Heart right ventricle (tissue), 16 donors: ENCODE data around the gene SCGB3A2. TPM values are rescaled to one million over a fixed set of nuclear protein-coding genes. Genes with fewer than 3 reads are reported as not detected.

ENCODE experiments used
- ATAC-seq, 8 donors: fragments of 200-7000 bp; cut with Tn5 transposase; one replicate each; pipeline ENCODE4 v1.9.1; 2020; ENCODE audit warnings: mild to moderate bottlenecking in 8 of 8, moderate library complexity in 8 of 8, moderate number of reproducible peaks in 1 of 8
- DNase-seq, 2 donors: peaks; one replicate each; pipeline ENCODE4 v3.0.0-alpha.2; 2020
- H3K27ac ChIP-seq, 10 donors: fragments of 200-600 bp; sonication (generic) in 2 of 10; one replicate each; pipeline versions ENCODE4 v1.5.0 to v1.8.0; 2020 to 2022; ENCODE audit warnings: mild to moderate bottlenecking in 3 of 10
- H3K27me3 ChIP-seq, 7 donors: fragments of 200-600 bp; one replicate each; pipeline ENCODE4 v1.8.0; 2021 to 2022; ENCODE audit warnings: mild to moderate bottlenecking in 2 of 7
- H3K36me3 ChIP-seq, 9 donors: fragments of 200-600 bp; sonication (generic) in 1 of 9; one replicate each; pipeline versions ENCODE4 v1.5.0 to v1.8.0; 2020 to 2022; ENCODE audit warnings: mild to moderate bottlenecking in 2 of 9
- H3K4me1 ChIP-seq, 9 donors: fragments of 200-600 bp; sonication (generic) in 1 of 9; one replicate each; pipeline versions ENCODE4 v1.5.0 to v1.8.0; 2020 to 2022; ENCODE audit warnings: mild to moderate bottlenecking in 4 of 9
- H3K4me3 ChIP-seq, 10 donors: fragments of 200-600 bp; sonication (generic) in 2 of 10; one replicate each; pipeline versions ENCODE4 v1.5.0 to v1.8.0; 2020 to 2022; ENCODE audit warnings: mild to moderate bottlenecking in 7 of 10, moderate library complexity in 2 of 10
- H3K9me3 ChIP-seq, 11 donors: fragments of 200-600 bp in 10 of 11; sonication (generic) in 2 of 11; one replicate each; pipeline versions ENCODE4 v1.5.0 to v1.8.0; 2013 to 2022; ENCODE audit warnings: mild to moderate bottlenecking in 2 of 11, control low read depth in 1 of 11, moderate library complexity in 1 of 11
- WGBS, 2 donors: extraction: QIAGEN DNeasy Blood & Tissue Kit; methylation state at CpG; one replicate each; pipeline ENCODE4 v1.1.7; 2013; ENCODE audit warnings: inconsistent platforms in 1 of 2; 5-methylcytosine and 5-hydroxymethylcytosine counted together
- intact Hi-C, 10 donors: fragments of 100-400 bp; cut with DNase I; formaldehyde crosslinking; loops; one replicate each; pipeline versions ENCODE4 v1.11.1 to v1.14.2; 2022
- polyA plus RNA-seq, 2 donors: library from polyadenylated mRNA; stranded (reverse); fragments of 200-250 nt; gene quantifications; one replicate each; pipeline ENCODE4 v1.2.3, GENCODE V29; 2013
- total RNA-seq, 10 donors: library from RNA; stranded (reverse); fragmentation: NEBNext Ultra II Directional in 3 of 10; extraction: Animal tissue kit (Norgen Biotek cat#: 25700) in 3 of 10; gene quantifications; one replicate each; pipeline versions ENCODE4 v1.2.1 to v1.2.4, GENCODE V29; 2021 to 2023
- TF ChIP-seq, protein P1 (sequence below), 9 donors: fragments of 200-600 bp; sonication (generic) in 2 of 9; IDR thresholded peaks; one replicate each; pipeline versions ENCODE4 v1.5.0 to v1.8.0; 2021 to 2022; ENCODE audit warnings: antibody characterized with exemption in 9 of 9, mild to moderate bottlenecking in 5 of 9, moderate library complexity in 1 of 9
- donor health status: Arrhythmogenic right ventricular cardiomyopathy.
- donor health status: ischemic (EF 13 %, LVEDD 7.1; RV severe dilation, severe dysfunction).
- donor health status: healthy with polysubstance abuse.
- donor health status: DM: no; HTN: yes; CAD: no.
- donor health status: DM: no; HTN: no; CAD: no.
- donor health status: ischemic (EF 25% LVEDD 6.9; RV normal size, moderate dysfunction).
- donor health status: ischemic (EF 25% LVEDD 5.7; RV mildly dilated, moderate dysfunction).
- donor health status: healthy.
- donor health status: DM: yes; HTN: yes; CAD: no.
- donor health status: Ischemic cardiomyopathy.
- donor health status: ischemic (EF 35%, LVEDD 5.7; RV mildly dilated, moderate dysfunction).
- donor health status: nonischemic (EF 11% LVEDD 7.7; RV severe dilation, severe dysfunction).
- donor health status: DM: yes; HTN: yes; CAD: no.
- donor health status: PGD.
- donor health status: ischemic (EF 29% LVEDD 5.4; RV normal size, mild dysfunction).
- donor health status: nonischemic (EF 23%, LVEDD 6.1; RV moderate dilation, normal function).

SCGB3A2 gene
- total and polyA plus RNA-seq, 12 donors: 0.17 TPM; not detected in 11

DNA sequence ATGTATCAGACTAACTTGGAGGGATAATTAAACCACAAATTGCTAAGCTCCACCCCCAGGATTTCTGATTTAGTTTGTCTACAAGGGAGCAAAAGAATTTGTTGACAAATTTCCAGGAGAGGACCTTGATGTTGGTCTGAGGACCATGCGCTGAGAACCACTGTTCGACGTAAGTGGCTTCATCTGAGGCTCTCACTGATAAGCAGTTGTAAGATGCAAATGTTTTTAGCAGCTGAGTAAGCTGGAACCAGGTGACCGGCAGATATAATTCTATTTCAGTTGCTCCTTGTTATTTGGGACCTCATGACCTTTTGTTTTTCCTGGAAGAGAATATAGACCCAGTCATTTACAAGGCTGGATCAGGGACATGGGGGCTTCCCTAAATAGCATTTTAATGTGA lies 32.9 kb upstream of the SCGB3A2 start:
- peaks cover 0 to 7% (median 0%) of the 10 kb centered on the region in 9 donors for H3K4me1 ChIP-seq
- H3K27me3 ChIP-seq: peaks cover 0 to 6% (median 0%) of the 10 kb centered on the region in 7 donors
- no peaks in the 10 kb centered on the region for H3K9me3 ChIP-seq
- H3K4me3 ChIP-seq: no peak overlapping the region
- no peak overlapping the region for H3K27ac ChIP-seq
- intact Hi-C loops: no loop called here
- TF ChIP-seq, protein P1, sequence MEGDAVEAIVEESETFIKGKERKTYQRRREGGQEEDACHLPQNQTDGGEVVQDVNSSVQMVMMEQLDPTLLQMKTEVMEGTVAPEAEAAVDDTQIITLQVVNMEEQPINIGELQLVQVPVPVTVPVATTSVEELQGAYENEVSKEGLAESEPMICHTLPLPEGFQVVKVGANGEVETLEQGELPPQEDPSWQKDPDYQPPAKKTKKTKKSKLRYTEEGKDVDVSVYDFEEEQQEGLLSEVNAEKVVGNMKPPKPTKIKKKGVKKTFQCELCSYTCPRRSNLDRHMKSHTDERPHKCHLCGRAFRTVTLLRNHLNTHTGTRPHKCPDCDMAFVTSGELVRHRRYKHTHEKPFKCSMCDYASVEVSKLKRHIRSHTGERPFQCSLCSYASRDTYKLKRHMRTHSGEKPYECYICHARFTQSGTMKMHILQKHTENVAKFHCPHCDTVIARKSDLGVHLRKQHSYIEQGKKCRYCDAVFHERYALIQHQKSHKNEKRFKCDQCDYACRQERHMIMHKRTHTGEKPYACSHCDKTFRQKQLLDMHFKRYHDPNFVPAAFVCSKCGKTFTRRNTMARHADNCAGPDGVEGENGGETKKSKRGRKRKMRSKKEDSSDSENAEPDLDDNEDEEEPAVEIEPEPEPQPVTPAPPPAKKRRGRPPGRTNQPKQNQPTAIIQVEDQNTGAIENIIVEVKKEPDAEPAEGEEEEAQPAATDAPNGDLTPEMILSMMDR (IDR thresholded peaks at IDR 0.05): no peak
- no peaks in the 10 kb centered on the region for H3K36me3 ChIP-seq
- ATAC-seq (peak in 2 of 8 donors; percentile 31 to 37), DNase-seq (no peak)
- 49 to 58% methylated on average over 4 of the region's 4 CpGs for WGBS, 2 donors

DNA sequence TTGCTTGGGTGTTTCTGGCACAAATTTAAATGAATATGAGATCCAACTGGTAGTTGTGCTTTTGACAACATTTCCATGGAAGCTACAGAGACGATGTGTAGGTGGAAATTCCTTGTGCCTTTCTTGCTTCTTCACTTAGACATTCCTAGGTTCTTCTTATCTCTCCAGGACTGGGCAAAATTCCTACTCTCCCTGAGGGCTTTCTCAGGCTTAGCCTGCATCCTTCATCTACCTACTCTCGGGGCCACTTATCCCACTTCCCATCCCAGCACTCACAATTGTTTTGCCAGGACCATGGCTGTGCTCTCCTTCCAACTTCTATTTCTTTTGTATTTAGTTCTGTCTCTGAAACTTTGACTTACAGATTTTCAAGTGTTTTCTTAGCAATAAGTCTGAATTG lies 29.3 kb upstream of the SCGB3A2 start:
- Histone ChIP-seq H3K9me3 (no peaks in the 10 kb centered on the region), H3K4me3 (no peak overlapping the region), H3K27ac (no peak overlapping the region), H3K4me1 (peaks cover 0 to 7% (median 0%) of the 10 kb centered on the region in 9 donors), H3K36me3 (no peaks in the 10 kb centered on the region), H3K27me3 (peaks cover 0 to 6% (median 0%) of the 10 kb centered on the region in 7 donors)
- no peak for DNase-seq
- TF ChIP-seq, protein P1 (IDR thresholded peaks at IDR 0.05): no peak
- WGBS, 2 donors: 46 to 66% methylated on average over 2 of the region's 2 CpGs
- intact Hi-C loops: no loop called here
- ATAC-seq: no peak

DNA sequence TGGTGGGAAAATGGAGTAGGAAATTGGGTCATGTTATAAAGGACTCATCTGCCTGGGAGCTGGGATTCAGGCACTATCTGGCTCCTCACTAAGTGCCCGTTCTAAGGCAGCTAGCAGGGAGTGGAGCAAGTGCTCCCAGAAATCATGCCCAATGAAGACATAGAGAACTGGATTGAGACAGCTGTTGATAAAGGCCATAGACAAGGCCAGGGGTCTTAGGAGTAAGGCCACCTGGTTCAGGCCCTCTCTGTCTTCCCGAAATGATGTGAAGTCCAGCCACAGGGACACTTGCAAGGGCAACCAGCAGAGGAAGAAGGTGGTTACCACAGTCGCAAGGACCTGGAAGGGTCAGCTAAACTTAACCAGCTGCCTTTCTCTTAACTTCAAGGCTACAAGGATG lies 26.9 kb upstream of the SCGB3A2 start:
- Histone ChIP-seq H3K36me3 (no peaks in the 10 kb centered on the region), H3K4me1 (no peaks in the 10 kb centered on the region), H3K4me3 (no peak overlapping the region), H3K27me3 (no peaks in the 10 kb centered on the region), H3K27ac (no peak overlapping the region), H3K9me3 (no peaks in the 10 kb centered on the region)
- intact Hi-C loops: loop anchor here in 2 of 10 donors (10.0 kb wide), 1 partner anchor 263 kb away; no protein-coding TSS in a partner anchor
- TF ChIP-seq, protein P1 (IDR thresholded peaks at IDR 0.05): no peak
- 86 to 94% methylated on average over 3 of the region's 3 CpGs for WGBS, 2 donors
- ATAC-seq (no peak), DNase-seq (no peak)

DNA sequence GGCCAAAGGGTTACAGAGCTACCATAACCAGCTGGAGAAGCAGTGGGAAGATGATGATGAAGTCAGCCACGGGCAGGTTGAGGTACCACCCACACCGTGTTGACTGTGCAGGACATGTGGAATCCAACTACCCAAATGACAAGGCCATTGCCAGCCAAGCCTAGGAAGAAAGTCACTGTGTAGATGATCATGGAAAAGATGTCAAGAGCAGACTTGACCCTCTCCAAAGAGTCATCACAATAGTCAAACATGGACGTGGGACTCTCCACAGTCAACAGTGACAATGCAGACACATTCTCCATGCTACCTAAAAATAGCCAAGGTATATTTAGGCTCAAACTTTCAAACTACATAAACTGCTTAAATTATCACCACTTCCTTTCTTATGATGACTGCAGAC lies 26.1 kb upstream of the SCGB3A2 start:
- intact Hi-C loops: loop anchor here in 2 of 10 donors (10.0 kb wide), 1 partner anchor 262 kb away; no protein-coding TSS in a partner anchor
- H3K4me3 ChIP-seq: no peak overlapping the region

More for the DNA sequence above, 26.1 kb upstream of the SCGB3A2 start:
- no peaks in the 10 kb centered on the region for H3K9me3 ChIP-seq
- no peaks in the 10 kb centered on the region for H3K36me3 ChIP-seq
- DNase-seq (no peak), ATAC-seq (no peak)
- no peaks in the 10 kb centered on the region for H3K4me1 ChIP-seq
- WGBS, 2 donors: 41 to 56% methylated on average over 3 of the region's 3 CpGs
- TF ChIP-seq, protein P1 (IDR thresholded peaks at IDR 0.05): no peak
- no peak overlapping the region for H3K27ac ChIP-seq
- no peaks in the 10 kb centered on the region for H3K27me3 ChIP-seq
